GM23338 (cell line): ENCODE measurements around the gene TRAF1.

Source experiments
- CREB1 ChIP-seq: fragments of 250-450 bp; sonication (Bioruptor Pico); IDR thresholded peaks from 2 replicates; pipeline ENCODE4 v1.5.0; 2020; ENCODE audit warnings: low read depth, mild to moderate bottlenecking, moderate library complexity
- EZH2 ChIP-seq: fragments of 200-600 bp; sonication (generic); IDR thresholded peaks from one replicate; pipeline ENCODE4 v1.8.0; 2017; ENCODE audit warnings: antibody characterized with exemption, mild to moderate bottlenecking, low read depth; ENCODE audit not compliant: unreplicated experiment
- EZH2phosphoT487 ChIP-seq: fragments of 200-600 bp; sonication (generic); IDR thresholded peaks from one replicate; pipeline ENCODE4 v1.8.1; 2018; ENCODE audit warnings: antibody characterized with exemption; ENCODE audit not compliant: unreplicated experiment
- POLR2AphosphoS5 ChIP-seq: IDR thresholded peaks from 2 replicates; pipeline ENCODE4 v1.6.1; 2016; ENCODE audit warnings: antibody characterized with exemption, low read depth
- TF ChIP-seq, protein P1 (sequence below), 2 experiments: fragments of 200-600 bp in 1 of 2; sonication (generic) in 1 of 2; conservative IDR thresholded peaks; 2 replicates each; pipeline versions ENCODE4 v1.5.1 to v1.6.1; 2016 to 2017; ENCODE audit warnings: antibody characterized with exemption in 2 of 2, low read depth in 2 of 2, mild to moderate bottlenecking in 2 of 2, moderate library complexity in 1 of 2
- TF ChIP-seq, protein P2 (sequence below): IDR thresholded peaks from one replicate; pipeline ENCODE4 v1.6.1; 2018; ENCODE audit warnings: antibody characterized with exemption; ENCODE audit not compliant: unreplicated experiment
- TF ChIP-seq, protein P3 (sequence below): IDR thresholded peaks from 2 replicates; pipeline ENCODE4 v1.6.1; 2016; ENCODE audit warnings: antibody characterized with exemption
- TF ChIP-seq, protein P4 (sequence below): fragments of 250-450 bp; sonication (Bioruptor Pico); IDR thresholded peaks from 2 replicates; pipeline ENCODE4 v1.5.0; 2020; ENCODE audit warnings: mild to moderate bottlenecking, moderate library complexity

DNA sequence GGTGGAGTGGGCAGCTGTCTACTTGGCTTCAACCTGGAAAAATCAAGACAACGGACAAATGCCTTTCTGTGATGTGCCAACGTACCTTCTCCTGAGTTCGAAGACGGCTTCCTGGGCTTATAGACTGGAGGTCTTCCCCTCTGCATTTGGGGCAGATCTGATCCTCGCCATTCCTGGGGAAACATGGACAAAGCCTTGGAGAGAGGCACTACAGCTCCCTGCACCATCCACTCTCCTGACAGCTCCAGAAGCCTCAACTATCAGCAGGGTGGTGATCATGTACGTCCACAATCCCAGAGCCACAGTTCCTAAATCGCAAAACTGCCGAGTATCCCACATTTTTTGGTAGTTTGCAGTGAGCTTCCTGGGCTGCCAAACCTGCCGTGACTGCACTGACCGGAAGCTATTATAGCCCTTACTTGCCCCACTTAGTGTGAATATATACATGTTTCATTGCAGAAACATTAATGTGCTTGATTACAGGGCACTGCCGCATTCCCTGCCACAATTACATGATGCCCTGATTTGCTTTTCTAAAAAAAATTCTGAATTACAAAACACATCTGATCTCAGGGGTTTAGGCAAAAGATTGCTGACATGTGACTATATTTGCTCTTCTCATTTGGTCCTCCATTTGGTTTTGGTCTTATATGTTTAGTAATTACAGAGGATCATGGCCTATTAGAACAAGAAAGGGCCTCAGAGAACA, 2.8 kb downstream of the TRAF1 start:
- TF ChIP-seq EZH2 (no peak), POLR2AphosphoS5 (no peak), EZH2phosphoT487 (no peak), CREB1 (CRISPR knock-in tag) (no peak)
- TF ChIP-seq, protein P1, sequence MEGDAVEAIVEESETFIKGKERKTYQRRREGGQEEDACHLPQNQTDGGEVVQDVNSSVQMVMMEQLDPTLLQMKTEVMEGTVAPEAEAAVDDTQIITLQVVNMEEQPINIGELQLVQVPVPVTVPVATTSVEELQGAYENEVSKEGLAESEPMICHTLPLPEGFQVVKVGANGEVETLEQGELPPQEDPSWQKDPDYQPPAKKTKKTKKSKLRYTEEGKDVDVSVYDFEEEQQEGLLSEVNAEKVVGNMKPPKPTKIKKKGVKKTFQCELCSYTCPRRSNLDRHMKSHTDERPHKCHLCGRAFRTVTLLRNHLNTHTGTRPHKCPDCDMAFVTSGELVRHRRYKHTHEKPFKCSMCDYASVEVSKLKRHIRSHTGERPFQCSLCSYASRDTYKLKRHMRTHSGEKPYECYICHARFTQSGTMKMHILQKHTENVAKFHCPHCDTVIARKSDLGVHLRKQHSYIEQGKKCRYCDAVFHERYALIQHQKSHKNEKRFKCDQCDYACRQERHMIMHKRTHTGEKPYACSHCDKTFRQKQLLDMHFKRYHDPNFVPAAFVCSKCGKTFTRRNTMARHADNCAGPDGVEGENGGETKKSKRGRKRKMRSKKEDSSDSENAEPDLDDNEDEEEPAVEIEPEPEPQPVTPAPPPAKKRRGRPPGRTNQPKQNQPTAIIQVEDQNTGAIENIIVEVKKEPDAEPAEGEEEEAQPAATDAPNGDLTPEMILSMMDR (conservative IDR thresholded peaks at IDR 0.05; ENCODE audit: low read depth in 2 of 2) = no peak
- TF ChIP-seq, protein P2, sequence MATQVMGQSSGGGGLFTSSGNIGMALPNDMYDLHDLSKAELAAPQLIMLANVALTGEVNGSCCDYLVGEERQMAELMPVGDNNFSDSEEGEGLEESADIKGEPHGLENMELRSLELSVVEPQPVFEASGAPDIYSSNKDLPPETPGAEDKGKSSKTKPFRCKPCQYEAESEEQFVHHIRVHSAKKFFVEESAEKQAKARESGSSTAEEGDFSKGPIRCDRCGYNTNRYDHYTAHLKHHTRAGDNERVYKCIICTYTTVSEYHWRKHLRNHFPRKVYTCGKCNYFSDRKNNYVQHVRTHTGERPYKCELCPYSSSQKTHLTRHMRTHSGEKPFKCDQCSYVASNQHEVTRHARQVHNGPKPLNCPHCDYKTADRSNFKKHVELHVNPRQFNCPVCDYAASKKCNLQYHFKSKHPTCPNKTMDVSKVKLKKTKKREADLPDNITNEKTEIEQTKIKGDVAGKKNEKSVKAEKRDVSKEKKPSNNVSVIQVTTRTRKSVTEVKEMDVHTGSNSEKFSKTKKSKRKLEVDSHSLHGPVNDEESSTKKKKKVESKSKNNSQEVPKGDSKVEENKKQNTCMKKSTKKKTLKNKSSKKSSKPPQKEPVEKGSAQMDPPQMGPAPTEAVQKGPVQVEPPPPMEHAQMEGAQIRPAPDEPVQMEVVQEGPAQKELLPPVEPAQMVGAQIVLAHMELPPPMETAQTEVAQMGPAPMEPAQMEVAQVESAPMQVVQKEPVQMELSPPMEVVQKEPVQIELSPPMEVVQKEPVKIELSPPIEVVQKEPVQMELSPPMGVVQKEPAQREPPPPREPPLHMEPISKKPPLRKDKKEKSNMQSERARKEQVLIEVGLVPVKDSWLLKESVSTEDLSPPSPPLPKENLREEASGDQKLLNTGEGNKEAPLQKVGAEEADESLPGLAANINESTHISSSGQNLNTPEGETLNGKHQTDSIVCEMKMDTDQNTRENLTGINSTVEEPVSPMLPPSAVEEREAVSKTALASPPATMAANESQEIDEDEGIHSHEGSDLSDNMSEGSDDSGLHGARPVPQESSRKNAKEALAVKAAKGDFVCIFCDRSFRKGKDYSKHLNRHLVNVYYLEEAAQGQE = no peak
- TF ChIP-seq, protein P3, sequence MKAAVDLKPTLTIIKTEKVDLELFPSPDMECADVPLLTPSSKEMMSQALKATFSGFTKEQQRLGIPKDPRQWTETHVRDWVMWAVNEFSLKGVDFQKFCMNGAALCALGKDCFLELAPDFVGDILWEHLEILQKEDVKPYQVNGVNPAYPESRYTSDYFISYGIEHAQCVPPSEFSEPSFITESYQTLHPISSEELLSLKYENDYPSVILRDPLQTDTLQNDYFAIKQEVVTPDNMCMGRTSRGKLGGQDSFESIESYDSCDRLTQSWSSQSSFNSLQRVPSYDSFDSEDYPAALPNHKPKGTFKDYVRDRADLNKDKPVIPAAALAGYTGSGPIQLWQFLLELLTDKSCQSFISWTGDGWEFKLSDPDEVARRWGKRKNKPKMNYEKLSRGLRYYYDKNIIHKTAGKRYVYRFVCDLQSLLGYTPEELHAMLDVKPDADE = no peak
- TF ChIP-seq, protein P4, sequence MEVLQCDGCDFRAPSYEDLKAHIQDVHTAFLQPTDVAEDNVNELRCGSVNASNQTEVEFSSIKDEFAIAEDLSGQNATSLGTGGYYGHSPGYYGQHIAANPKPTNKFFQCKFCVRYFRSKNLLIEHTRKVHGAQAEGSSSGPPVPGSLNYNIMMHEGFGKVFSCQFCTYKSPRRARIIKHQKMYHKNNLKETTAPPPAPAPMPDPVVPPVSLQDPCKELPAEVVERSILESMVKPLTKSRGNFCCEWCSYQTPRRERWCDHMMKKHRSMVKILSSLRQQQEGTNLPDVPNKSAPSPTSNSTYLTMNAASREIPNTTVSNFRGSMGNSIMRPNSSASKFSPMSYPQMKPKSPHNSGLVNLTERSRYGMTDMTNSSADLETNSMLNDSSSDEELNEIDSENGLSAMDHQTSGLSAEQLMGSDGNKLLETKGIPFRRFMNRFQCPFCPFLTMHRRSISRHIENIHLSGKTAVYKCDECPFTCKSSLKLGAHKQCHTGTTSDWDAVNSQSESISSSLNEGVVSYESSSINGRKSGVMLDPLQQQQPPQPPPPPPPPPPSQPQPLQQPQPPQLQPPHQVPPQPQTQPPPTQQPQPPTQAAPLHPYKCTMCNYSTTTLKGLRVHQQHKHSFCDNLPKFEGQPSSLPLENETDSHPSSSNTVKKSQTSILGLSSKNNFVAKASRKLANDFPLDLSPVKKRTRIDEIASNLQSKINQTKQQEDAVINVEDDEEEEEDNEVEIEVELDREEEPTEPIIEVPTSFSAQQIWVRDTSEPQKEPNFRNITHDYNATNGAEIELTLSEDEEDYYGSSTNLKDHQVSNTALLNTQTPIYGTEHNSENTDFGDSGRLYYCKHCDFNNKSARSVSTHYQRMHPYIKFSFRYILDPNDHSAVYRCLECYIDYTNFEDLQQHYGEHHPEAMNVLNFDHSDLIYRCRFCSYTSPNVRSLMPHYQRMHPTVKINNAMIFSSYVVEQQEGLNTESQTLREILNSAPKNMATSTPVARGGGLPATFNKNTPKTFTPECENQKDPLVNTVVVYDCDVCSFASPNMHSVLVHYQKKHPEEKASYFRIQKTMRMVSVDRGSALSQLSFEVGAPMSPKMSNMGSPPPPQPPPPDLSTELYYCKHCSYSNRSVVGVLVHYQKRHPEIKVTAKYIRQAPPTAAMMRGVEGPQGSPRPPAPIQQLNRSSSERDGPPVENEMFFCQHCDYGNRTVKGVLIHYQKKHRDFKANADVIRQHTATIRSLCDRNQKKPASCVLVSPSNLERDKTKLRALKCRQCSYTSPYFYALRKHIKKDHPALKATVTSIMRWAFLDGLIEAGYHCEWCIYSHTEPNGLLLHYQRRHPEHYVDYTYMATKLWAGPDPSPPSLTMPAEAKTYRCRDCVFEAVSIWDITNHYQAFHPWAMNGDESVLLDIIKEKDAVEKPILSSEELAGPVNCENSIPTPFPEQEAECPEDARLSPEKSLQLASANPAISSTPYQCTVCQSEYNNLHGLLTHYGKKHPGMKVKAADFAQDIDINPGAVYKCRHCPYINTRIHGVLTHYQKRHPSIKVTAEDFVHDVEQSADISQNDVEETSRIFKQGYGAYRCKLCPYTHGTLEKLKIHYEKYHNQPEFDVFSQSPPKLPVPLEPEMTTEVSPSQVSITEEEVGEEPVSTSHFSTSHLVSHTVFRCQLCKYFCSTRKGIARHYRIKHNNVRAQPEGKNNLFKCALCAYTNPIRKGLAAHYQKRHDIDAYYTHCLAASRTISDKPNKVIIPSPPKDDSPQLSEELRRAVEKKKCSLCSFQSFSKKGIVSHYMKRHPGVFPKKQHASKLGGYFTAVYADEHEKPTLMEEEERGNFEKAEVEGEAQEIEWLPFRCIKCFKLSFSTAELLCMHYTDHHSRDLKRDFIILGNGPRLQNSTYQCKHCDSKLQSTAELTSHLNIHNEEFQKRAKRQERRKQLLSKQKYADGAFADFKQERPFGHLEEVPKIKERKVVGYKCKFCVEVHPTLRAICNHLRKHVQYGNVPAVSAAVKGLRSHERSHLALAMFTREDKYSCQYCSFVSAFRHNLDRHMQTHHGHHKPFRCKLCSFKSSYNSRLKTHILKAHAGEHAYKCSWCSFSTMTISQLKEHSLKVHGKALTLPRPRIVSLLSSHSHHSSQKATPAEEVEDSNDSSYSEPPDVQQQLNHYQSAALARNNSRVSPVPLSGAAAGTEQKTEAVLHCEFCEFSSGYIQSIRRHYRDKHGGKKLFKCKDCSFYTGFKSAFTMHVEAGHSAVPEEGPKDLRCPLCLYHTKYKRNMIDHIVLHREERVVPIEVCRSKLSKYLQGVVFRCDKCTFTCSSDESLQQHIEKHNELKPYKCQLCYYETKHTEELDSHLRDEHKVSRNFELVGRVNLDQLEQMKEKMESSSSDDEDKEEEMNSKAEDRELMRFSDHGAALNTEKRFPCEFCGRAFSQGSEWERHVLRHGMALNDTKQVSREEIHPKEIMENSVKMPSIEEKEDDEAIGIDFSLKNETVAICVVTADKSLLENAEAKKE (CRISPR knock-in tag) = no peak
